Stimulated activated naive CD8-positive, alpha-beta T cell treated with anti-CD3 and anti-CD28 coated beads, Interleukin-15, Interleukin-2, amounts not matched to agents 100 ng/mL and 50 ng/mL, for 24 hours (primary cell): ENCODE measurements around the gene SNED1.
"Not testable (repeated sequence)": the region's sequence is repeated elsewhere in the genome, so short reads cannot be mapped to it uniquely, and the experiment has no call there.

Experiments used
- H3K27ac Mint-ChIP-seq: one replicate; pipeline ENCODE4 v1.8.0; 2021; ENCODE audit warnings: mild to moderate bottlenecking, mixed read lengths
- H3K27me3 Mint-ChIP-seq: one replicate; pipeline ENCODE4 v1.8.0; 2021; ENCODE audit warnings: mixed read lengths
- H3K36me3 Mint-ChIP-seq: one replicate; pipeline ENCODE4 v1.8.0; 2021; ENCODE audit warnings: low read depth, mixed read lengths
- H3K4me1 Mint-ChIP-seq: one replicate; pipeline ENCODE4 v1.8.0; 2021; ENCODE audit warnings: low read depth, mixed read lengths
- H3K4me3 Mint-ChIP-seq: one replicate; pipeline ENCODE4 v1.8.0; 2021; ENCODE audit warnings: mild to moderate bottlenecking, mixed read lengths
- H3K9me3 Mint-ChIP-seq: one replicate; pipeline ENCODE4 v1.8.0; 2021; ENCODE audit warnings: mixed read lengths

The SNED1 gene

GRCh38 chr2:241088376-241088775 is 90.0 kb downstream of the SNED1 start:
- Mint-ChIP-seq H3K27ac (no peak overlapping the region), H3K36me3 (peaks cover 45% of the 10 kb centered on the region), H3K9me3 (no peaks in the 10 kb centered on the region), H3K4me1 (peaks cover 5% of the 10 kb centered on the region), H3K4me3 (no peak overlapping the region), H3K27me3 (no peaks in the 10 kb centered on the region)

DNA sequence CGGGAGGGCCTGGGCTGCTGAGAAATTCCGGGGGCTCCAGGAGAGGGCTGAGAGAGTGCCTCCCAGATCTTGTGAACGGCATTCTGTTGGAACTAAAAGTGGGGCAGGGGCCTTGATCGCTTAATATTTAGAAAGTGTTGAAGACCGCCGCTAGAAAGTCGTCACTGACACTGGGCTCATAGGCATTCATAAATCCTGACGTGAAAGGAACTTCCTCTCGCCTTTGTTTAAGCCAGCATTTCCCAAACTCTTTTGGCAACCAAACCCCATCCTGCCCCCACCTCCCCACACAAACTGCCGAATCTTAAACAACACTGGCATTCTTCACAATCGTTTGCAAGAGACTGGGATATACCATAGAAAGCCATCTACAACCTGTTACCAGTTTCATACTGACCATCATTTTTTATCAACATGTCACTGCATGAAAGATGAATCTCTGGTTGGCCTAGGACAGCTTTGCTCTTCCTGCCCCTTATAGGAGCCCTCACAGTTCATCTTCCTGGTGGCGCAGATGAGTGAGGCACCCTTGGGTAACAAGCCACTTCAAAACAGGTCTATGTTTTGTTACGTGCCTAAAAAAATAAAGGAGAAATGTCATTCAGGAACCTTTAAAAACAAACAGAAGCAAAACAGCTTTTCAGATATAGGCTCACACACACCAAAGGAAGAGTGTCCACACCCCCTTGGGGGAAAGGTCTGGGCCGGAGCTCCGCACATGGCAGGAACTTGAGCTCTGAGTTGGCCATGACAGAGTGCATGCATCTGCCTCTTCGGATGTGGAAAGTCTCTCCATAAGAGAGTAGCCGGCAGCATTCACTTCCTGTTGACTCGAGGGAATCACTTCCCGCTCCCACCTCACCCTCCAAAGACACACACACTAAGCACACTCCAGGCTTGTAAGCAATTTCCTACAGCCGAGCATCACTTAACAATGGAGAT is 90.6 kb downstream of the SNED1 start:
- peaks cover 45% of the 10 kb centered on the region for H3K36me3 Mint-ChIP-seq
- H3K27me3 Mint-ChIP-seq: no peaks in the 10 kb centered on the region
- no peaks in the 10 kb centered on the region for H3K9me3 Mint-ChIP-seq
- H3K4me3 Mint-ChIP-seq: no peak overlapping the region
- H3K4me1 Mint-ChIP-seq: peaks cover 5% of the 10 kb centered on the region
- H3K27ac Mint-ChIP-seq: no peak overlapping the region

DNA sequence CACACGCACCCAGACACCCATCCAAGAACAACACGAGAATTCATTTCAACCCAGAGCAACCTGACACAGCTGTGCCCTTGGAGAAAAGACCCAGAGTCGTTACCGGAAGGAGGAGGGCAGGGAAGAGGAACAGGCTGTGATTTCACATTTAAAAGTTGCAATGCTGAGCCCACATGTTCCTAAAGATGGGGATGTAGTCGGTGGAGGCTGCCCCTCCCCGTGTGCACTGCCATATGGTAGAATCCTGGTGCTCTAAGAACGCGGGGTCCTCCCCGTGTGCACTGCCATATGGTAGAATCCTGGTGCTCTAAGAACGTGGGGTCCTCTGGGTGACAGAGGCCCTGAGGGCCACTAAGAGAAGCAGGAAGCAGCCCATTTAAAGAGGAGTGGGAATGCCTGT is 92.8 kb downstream of the SNED1 start:
- H3K27me3 Mint-ChIP-seq: no peaks in the 10 kb centered on the region
- H3K36me3 Mint-ChIP-seq: peaks cover 43% of the 10 kb centered on the region
- H3K4me1 Mint-ChIP-seq: peaks cover 18% of the 10 kb centered on the region
- no peak overlapping the region for H3K4me3 Mint-ChIP-seq
- H3K27ac Mint-ChIP-seq: no peak overlapping the region
- H3K9me3 Mint-ChIP-seq: no peaks in the 10 kb centered on the region

DNA sequence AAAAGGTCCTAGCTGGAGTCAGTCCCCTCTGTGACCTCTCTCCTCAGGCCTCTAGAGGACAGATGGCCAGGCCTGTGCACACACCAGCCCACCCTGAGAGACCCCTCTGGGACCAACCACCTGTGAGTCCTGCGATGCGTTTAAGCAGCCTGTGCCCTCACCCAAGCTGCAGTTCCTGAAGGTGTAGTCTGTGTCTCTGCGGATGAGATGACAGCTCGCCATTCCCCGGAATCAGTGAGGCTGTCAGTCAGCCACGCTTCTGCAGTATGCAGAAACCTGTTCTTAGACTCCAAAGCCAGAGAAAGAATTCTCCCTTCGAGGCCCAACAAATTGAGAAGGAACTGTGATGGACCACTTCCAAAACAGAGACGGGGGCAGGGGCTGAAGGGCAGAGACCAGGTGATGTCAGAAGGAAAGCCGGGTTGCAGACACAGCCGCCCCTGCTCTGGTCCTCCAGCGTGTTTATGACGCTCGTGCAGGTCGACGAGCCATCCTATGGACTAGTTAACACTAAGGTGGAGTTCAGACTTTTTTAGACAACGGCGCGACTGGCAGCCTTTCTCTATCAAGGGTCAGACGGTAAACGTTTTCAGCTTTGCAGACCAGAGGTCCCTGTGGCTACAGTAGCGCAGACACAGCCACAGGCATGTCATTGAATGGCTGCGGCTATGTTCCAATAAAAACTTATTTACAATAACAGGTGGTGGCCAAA is 93.5 kb downstream of the SNED1 start:
- Mint-ChIP-seq H3K4me1 (peaks cover 25% of the 10 kb centered on the region), H3K4me3 (no peak overlapping the region), H3K27me3 (no peaks in the 10 kb centered on the region), H3K36me3 (peaks cover 43% of the 10 kb centered on the region), H3K9me3 (no peaks in the 10 kb centered on the region), H3K27ac (no peak overlapping the region)

- H3K27me3 Mint-ChIP-seq: no peaks in the 10 kb centered on the region
- peaks cover 32% of the 10 kb centered on the region for H3K4me1 Mint-ChIP-seq
Measured at GRCh38 chr2:241092677-241093076, 94.3 kb downstream of the SNED1 start.

GRCh38 chr2:241093133-241093781 is 94.8 kb downstream of the SNED1 start:
- peaks cover 50% of the 10 kb centered on the region for H3K36me3 Mint-ChIP-seq
- H3K4me1 Mint-ChIP-seq: peaks cover 36% of the 10 kb centered on the region
- not testable (repeated sequence) for H3K4me3 Mint-ChIP-seq, H3K27me3 Mint-ChIP-seq, H3K27ac Mint-ChIP-seq, H3K9me3 Mint-ChIP-seq

More at GRCh38 chr2:241092677-241093076, 94.3 kb downstream of the SNED1 start:
- H3K4me3 Mint-ChIP-seq: no peak overlapping the region
- peak overlapping the region; percentile 31 for H3K27ac Mint-ChIP-seq
- H3K36me3 Mint-ChIP-seq: peaks cover 50% of the 10 kb centered on the region
- H3K9me3 Mint-ChIP-seq: no peaks in the 10 kb centered on the region

DNA sequence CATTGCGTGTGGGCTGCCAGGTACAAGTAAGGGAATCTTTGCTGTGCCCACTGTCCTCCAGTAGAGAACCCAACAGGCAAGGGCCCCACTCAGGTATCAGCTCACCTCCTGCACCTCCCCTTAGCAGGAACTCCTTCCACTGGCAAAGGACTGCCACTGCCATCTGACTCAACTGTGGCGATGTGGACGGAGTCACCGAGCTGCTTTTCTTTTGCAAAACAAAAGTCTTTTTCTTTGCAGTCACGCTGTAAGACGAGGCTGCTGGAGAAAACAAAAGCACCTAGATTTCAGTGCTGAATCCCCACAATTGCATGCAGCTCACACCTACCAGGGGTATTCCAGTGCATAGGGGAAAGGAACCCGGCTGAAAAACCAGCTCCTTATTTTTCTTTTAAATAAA is 95.8 kb downstream of the SNED1 start:
- no peak overlapping the region for H3K27ac Mint-ChIP-seq
- peaks cover 51% of the 10 kb centered on the region for H3K36me3 Mint-ChIP-seq
- peaks cover 42% of the 10 kb centered on the region for H3K4me1 Mint-ChIP-seq
- no peaks in the 10 kb centered on the region for H3K9me3 Mint-ChIP-seq
- no peaks in the 10 kb centered on the region for H3K27me3 Mint-ChIP-seq
- H3K4me3 Mint-ChIP-seq: no peak overlapping the region

DNA sequence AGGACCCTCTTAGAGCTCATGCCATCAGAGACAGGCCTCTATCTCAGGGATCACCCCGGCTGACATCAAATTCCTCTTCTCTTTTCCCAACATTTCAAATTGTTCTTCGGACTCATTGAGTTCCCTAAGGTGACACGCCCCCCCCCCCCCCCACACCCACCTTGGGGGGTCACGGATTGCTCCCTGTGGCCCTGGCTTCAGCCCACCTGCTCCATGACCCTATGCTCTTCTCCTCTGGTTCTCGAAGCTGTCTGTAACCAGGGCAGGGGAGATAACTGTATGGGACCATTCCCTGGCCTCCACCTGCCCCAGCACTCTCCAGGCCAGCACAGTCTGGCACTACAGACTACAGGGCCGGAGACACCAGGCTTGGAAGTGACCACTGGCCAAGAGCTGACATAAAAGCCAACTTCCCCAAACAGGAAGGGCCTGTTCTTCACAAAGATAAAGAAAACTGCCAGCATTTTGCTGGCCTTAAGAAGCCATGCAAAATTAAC is 96.6 kb downstream of the SNED1 start:
- Mint-ChIP-seq H3K27ac (no peak overlapping the region), H3K27me3 (no peaks in the 10 kb centered on the region), H3K4me3 (no peak overlapping the region), H3K9me3 (no peaks in the 10 kb centered on the region), H3K4me1 (peaks cover 50% of the 10 kb centered on the region), H3K36me3 (peaks cover 54% of the 10 kb centered on the region)

- H3K9me3 Mint-ChIP-seq: no peaks in the 10 kb centered on the region
- H3K36me3 Mint-ChIP-seq: peaks cover 56% of the 10 kb centered on the region
- H3K27me3 Mint-ChIP-seq: no peaks in the 10 kb centered on the region
- H3K4me3 Mint-ChIP-seq: no peak overlapping the region
- peaks cover 58% of the 10 kb centered on the region for H3K4me1 Mint-ChIP-seq
- peak overlapping the region; percentile 49 for H3K27ac Mint-ChIP-seq
Measured at GRCh38 chr2:241095594-241096290, 97.3 kb downstream of the SNED1 start.

DNA sequence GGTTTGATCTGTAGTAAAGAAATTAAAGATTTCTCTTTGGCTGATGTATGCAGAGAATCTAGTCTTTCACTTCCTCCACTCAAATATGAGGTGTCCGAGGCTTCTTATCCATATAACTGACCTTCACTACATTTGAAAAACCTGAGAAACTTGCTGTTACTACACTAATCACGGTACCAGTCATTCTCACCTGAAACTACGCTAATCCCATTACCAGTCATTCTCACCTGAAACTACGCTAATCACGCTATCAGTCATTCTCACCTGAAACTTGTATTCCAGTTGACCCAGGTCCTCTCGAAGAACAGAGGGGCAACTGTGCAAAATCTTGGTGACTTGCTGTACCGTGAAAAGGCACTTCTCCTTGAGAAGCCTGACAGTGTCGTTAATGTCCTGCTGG is 98.6 kb downstream of the SNED1 start:
- Mint-ChIP-seq H3K4me3 (no peak overlapping the region), H3K27me3 (no peaks in the 10 kb centered on the region), H3K9me3 (no peaks in the 10 kb centered on the region), H3K36me3 (peaks cover 56% of the 10 kb centered on the region), H3K27ac (peak overlapping the region; percentile 88), H3K4me1 (peaks cover 61% of the 10 kb centered on the region)

- Mint-ChIP-seq H3K27me3 (no peaks in the 10 kb centered on the region), H3K36me3 (peaks cover 56% of the 10 kb centered on the region), H3K27ac (peak overlapping the region; percentile 46), H3K4me3 (no peak overlapping the region), H3K4me1 (peaks cover 81% of the 10 kb centered on the region), H3K9me3 (no peaks in the 10 kb centered on the region)
Measured at GRCh38 chr2:241099246-241099645, 100.8 kb downstream of the SNED1 start.

- Mint-ChIP-seq H3K27ac (peak within 1 kb of the TSS; percentile 91), H3K4me1 (peaks cover 61% of the 10 kb centered on the region)
Measured at GRCh38 chr2:241102239-241102803, 103.9 kb downstream of the SNED1 start, which contains the start of gene MTERF4. MTERF4 (minus strand) TSS chr2:241102287; CDS start chr2:241102273, 14 bp downstream.

DNA sequence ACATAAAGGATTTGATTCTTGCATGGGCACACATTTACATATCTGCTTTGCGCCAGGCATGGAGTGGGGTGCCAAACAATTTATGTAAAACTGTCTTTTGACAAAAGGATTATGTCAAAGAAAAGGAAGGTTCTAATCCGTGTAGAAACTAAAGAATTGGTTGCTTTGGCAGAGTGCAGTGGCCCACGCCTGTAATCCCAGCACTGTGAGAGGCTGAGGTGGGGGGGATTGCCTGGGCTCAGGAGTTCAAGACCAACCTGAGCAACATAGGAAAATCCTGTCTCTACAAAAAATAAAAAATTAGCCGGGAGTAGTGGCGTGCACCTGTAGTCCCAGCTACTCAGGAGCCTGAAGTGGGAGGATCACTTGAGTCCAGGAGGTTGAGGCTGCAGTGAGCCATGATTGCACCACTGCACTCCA is 104.8 kb downstream of the SNED1 start:
- peaks cover 28% of the 10 kb centered on the region for H3K36me3 Mint-ChIP-seq
- peak overlapping the region; percentile 91 for H3K27ac Mint-ChIP-seq
- no peaks in the 10 kb centered on the region for H3K9me3 Mint-ChIP-seq
- peaks cover 57% of the 10 kb centered on the region for H3K4me1 Mint-ChIP-seq
- no peaks in the 10 kb centered on the region for H3K27me3 Mint-ChIP-seq
- peak overlapping the region; percentile 89 for H3K4me3 Mint-ChIP-seq

More at GRCh38 chr2:241102239-241102803, 103.9 kb downstream of the SNED1 start, which contains the start of gene MTERF4:
- H3K4me3 Mint-ChIP-seq: peak within 1 kb of the TSS; percentile 89
- no peaks in the 10 kb centered on the region for H3K27me3 Mint-ChIP-seq
- H3K9me3 Mint-ChIP-seq: no peaks in the 10 kb centered on the region
- H3K36me3 Mint-ChIP-seq: peaks cover 33% of the 10 kb centered on the region

- H3K9me3 Mint-ChIP-seq, H3K4me3 Mint-ChIP-seq, H3K27ac Mint-ChIP-seq, H3K27me3 Mint-ChIP-seq: not testable (repeated sequence)
- Mint-ChIP-seq H3K4me1 (peaks cover 57% of the 10 kb centered on the region), H3K36me3 (peaks cover 23% of the 10 kb centered on the region)
Measured at GRCh38 chr2:241104611-241105010, 106.2 kb downstream of the SNED1 start.
